ENCODE data around the gene BRICD5. TPM values are rescaled to one million over a fixed set of nuclear protein-coding genes. Genes with fewer than 3 reads are reported as not detected.

The BRICD5 gene
- total and polyA plus RNA-seq, 2 of the 13 experiments (the other 11 are each of a cell fraction or from before 2014, with no cell fraction given) = 1.6 to 5.8 TPM

- no peak for TF ChIP-seq ZNF234 (CRISPR knock-in tag; conservative IDR thresholded peaks at IDR 0.05)
- no peak for TF ChIP-seq MAFK (conservative IDR thresholded peaks at IDR 0.05 in 1 of 2, IDR thresholded peaks at IDR 0.05 in 1 of 2; ENCODE audit: low read length in 2 of 2)
- no peak for TF ChIP-seq SOX6 (IDR thresholded peaks at IDR 0.05)
- no peak for TF ChIP-seq SOX6 (CRISPR knock-in tag; IDR thresholded peaks at IDR 0.05)
- TF ChIP-seq ISL2 (CRISPR knock-in tag; IDR thresholded peaks at IDR 0.05) = no peak
- TF ChIP-seq SYNCRIP (IDR thresholded peaks at IDR 0.05; ENCODE audit: insufficient read depth, low read depth, low read length) = no peak
- no peak for TF ChIP-seq ZNF383 (CRISPR knock-in tag; IDR thresholded peaks at IDR 0.05; ENCODE audit: borderline replicate concordance)
- TF ChIP-seq FIP1L1 (IDR thresholded peaks at IDR 0.05; ENCODE audit: borderline replicate concordance, insufficient read depth, low read depth, low read length) = no peak
- no peak for TF ChIP-seq ZNF644 (CRISPR knock-in tag; IDR thresholded peaks at IDR 0.05; ENCODE audit: low read depth)
- TF ChIP-seq ZNF609 (CRISPR knock-in tag; IDR thresholded peaks at IDR 0.05; ENCODE audit: borderline replicate concordance) = no peak
- TF ChIP-seq ZNF3 (CRISPR knock-in tag; IDR thresholded peaks at IDR 0.05) = no peak
- no peak for TF ChIP-seq ZUFSP (CRISPR knock-in tag; IDR thresholded peaks at IDR 0.05; ENCODE audit: borderline replicate concordance)
- TF ChIP-seq ZNF335 (CRISPR knock-in tag; IDR thresholded peaks at IDR 0.05) = no peak
- TF ChIP-seq HOXA5 (CRISPR knock-in tag; IDR thresholded peaks at IDR 0.05) = no peak
- TF ChIP-seq BCL6 (CRISPR knock-in tag; IDR thresholded peaks at IDR 0.05) = no peak
- no peak for TF ChIP-seq MTA1 (CRISPR knock-in tag; IDR thresholded peaks at IDR 0.05; ENCODE audit: borderline replicate concordance)
- TF ChIP-seq ZSCAN21 (CRISPR knock-in tag; IDR thresholded peaks at IDR 0.05; ENCODE audit: borderline replicate concordance) = peak; percentile 38; the same call in 1 of the 2 replicates
- TF ChIP-seq SP140L (CRISPR knock-in tag; IDR thresholded peaks at IDR 0.05; ENCODE audit: borderline replicate concordance) = no peak
- TF ChIP-seq NFE2L2 (IDR thresholded peaks at IDR 0.05; ENCODE audit: low read length) = no peak
- no peak for TF ChIP-seq ZNF589 (CRISPR knock-in tag; conservative IDR thresholded peaks at IDR 0.05)
- no peak for TF ChIP-seq ZNF576 (CRISPR knock-in tag; IDR thresholded peaks at IDR 0.05)
- TF ChIP-seq ZNF430 (CRISPR knock-in tag; IDR thresholded peaks at IDR 0.05) = no peak
- no peak for TF ChIP-seq HIVEP1 (CRISPR knock-in tag; IDR thresholded peaks at IDR 0.05)
- 0 out of 2 replicates have a peak, but pooled peaks have one; percentile 1 for TF ChIP-seq ZFX (CRISPR knock-in tag; IDR thresholded peaks at IDR 0.05; ENCODE audit: low read depth)
- TF ChIP-seq ZNF704 (CRISPR knock-in tag; IDR thresholded peaks at IDR 0.05; ENCODE audit: borderline replicate concordance) = no peak
Observed at GRCh38 chr16:2194852-2195321, 15.8 kb downstream of the BRICD5 start (continued).
